ENCODE data around the gene RIMS4.

Gene RIMS4

DNA sequence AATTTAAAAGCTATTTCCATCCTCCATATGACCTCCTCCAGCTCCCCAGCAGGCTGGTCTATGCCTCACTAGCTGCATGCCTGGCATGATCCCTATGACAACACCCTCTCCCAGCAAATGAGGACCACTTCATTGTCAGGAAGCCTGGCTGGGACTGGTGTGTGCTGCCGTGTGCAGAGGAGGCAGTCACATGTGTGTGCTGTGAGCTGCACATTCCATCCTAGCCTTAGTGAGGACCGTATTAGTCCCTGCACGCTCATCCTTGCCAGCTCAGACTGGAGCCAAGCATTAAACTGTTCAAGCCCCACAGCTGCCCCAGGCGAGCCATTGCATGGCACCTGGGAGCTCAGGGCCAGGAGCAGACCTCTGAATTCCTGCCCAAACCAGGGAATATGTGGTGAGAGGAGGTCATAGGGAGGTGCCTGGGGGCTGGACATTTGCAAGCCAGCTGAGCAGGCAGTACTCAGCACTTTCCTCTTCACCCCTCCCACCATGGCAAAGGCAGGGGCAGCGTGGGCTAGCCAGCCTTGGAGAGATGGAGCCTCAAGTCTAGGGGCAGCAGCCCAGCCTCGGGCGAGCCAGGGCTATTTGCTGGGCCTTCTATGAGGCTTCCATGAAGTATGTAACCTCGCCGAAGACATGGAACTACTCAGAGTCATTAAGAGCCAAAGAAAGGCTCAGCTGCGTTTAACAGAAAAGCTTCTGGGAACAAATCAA, 103.9 kb downstream of the RIMS4 start:
- peak in 3 of 10 donors; percentile 30 to 72 (median 59) for DNase-seq
- intact Hi-C loops (cut with DNase I), result no loop called here

DNA sequence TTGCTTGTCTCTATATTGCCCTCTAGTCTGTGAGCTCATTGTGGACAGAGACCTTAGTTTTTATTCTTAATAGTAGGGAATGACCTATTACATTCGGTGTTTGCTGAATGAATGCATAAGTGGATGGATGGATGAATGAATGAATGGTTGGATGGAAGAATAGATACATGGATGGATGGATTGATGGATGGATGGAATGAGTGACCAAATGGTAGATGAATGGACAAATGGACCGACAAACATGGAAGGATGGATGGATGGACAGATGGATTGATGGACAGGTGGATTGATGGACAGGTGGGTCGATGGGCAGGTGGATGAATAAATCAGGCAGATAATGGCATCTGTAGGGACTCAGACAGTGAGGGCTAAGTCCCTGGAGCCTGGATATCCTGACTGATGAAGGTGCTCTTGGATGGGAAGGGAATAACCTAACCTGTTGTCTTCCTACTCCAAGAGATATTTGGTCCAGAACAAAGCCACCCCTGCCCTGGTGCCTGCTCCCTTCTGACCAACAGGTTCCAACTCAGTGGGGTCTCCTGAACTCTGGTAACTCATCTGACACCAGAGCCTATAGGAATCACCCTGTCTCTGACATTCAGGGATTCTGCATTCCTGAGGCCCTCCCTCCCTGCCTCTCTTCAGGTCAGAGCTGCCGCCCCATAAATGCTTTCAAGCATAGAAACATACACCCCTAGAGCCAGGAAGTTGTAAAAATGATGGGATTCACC, 104.8 kb downstream of the RIMS4 start:
- DNase-seq, result peak in 1 of 10 donors; percentile 34
- intact Hi-C loops (cut with DNase I), result no loop called here

DNA sequence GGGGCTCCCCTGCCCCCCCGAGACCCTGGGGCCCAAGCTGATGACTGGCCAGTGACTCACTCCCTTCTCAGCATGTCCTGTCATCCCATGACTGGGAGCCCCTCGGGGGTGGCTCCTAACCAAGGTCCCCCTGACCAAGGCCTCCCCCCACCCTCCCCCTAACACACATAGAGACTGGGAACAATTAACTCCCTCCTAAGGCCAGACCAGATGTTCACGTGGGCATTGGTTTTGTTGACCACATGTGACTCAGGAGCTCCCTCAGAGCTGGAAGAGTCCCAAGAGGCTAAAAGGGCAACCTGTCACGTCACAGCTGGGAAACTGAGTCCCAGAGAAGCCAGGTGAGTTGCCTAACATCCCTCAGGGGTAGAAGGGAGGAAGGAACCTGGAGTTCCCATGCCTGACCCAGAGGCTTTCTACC, 105.8 kb downstream of the RIMS4 start:
- peak in 1 of 10 donors; percentile 58 for DNase-seq
- intact Hi-C loops (cut with DNase I), result no loop called here

DNA sequence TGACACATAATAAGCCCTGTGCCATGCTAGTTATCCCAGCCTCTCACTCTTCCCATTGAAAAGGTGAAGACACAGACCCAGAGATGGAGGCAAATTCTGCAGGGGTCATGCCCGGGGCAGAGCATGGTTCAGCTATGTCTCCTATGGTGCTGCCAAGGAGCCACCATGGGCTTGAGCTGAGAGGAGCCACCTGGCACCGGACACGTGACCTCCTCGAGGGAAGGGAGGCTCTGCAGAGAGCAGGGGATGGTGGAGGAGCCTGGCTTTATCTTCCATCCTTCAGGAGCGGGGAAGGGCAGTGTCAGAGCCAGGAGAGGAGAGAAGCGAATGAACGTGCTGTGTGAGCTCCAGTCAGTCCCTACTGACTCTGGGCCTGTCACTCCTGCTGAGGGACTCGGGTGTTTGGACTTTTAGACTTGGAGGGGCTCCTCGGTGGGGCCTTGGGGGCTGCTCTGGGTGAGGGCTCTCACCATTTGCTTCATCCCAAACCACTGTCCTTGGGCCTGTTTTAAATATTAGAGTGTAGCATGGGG, 106.3 kb downstream of the RIMS4 start:
- peak in 1 of 10 donors; percentile 49 for DNase-seq
- intact Hi-C loops (cut with DNase I), result no loop called here

DNA sequence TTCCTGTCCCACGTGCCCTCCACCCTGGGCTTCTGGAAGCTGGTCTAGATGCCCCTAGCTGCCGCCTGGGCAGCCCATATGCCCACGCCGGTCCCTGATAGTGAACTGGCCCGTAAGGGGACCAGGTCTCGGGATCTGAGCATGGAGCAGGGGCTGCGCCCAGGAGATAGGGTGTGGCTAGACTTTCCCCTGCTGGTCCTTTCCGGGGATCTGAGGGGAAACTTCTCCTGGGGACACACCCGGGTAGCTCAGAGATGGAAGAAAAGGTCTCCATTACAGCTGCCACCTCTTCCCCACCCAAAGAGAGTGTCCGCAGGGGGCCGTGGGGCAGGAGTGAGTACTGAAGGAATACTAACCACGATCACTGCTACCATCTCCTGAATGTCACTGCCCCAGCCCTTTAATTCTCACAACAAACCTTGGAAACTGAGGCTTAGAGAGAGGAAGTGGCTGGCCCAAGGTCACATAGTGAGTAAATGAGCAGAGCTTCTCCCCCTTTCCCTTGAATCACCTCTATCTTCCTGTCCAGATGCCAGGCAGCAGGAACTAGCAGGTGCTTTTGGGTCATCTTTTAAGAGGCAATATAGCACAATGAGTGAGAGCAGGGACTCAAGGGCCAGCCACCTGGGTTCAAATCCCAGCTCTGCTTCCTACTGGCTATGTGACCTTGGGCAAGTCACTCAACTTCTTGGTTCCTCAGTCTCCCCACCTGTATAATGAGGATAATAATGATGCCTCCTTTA, 107.0 kb downstream of the RIMS4 start:
- no peak for DNase-seq
- intact Hi-C loops (cut with DNase I), result no loop called here

DNA sequence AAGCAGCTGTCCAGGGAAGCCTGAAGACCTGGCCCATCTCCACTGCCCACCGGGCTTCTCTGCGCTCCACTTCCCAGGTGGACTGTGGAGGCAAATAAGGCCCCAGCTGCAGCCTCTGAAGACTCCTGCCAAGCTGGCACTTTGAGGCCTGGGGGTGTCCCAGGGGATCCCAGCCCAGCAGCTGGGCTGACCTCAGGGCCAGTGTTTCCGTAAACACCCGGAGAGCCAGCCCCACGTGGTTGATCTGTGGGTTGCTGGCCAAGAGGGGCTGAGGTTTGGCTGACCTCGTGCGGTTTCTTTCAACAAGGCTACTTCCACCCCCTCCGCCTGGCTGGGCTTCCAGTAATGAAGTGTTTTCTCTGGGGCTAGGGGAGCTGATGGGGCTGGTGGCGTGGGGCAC, 107.6 kb downstream of the RIMS4 start:
- intact Hi-C loops (cut with DNase I), result no loop called here
- peak; percentile 73 to 98 (median 80) for DNase-seq

DNA sequence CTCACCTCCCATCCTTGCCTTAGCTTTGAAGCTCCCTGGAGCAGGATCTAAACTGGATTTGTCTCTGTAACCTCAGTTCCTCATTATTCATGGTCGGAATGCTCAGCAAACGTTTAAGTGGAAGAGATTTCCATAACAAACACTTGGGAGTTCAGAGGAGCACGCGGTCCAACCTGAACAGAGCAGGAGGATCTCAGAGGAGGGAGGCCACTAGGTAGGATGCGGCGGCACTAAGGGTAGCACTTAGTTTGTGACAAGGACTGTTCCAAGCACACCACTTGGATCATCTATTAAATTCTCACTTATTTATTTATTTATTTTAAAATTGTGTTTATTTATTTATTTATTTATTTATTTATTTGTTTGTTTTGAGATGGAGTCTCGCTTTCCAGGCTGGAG, 108.5 kb downstream of the RIMS4 start:
- DNase-seq, result no peak
- intact Hi-C loops (cut with DNase I), result no loop called here
